Measurements from ENCODE around the gene GATA1. TPM values are rescaled to one million over a fixed set of nuclear protein-coding genes. Genes with fewer than 3 reads are reported as not detected.

GATA1 gene
- total RNA-seq, 4 donors from 2014 or later = not detected

GRCh38 chrX:48823053-48823452, 36.7 kb downstream of the GATA1 start:
- ATAC-seq (ENCODE audit: low FRiP score) (no peak), DNase-seq (ENCODE audit: low spot score) (no peak)
- TF ChIP-seq CTCF (IDR thresholded peaks at IDR 0.05) = no peak

GRCh38 chrX:48824066-48824465, 37.7 kb downstream of the GATA1 start:
- no peak for ATAC-seq (ENCODE audit: low FRiP score)
- no peak for DNase-seq (ENCODE audit: low spot score)
- no peak for TF ChIP-seq CTCF (IDR thresholded peaks at IDR 0.05)

GRCh38 chrX:48826135-48826875, 39.9 kb downstream of the GATA1 start, which contains the start of gene ERAS:
ERAS (plus strand) TSS chrX:48826513; CDS start chrX:48829124, 2,611 bp downstream.
- DNase-seq (ENCODE audit: low spot score) (no peak), ATAC-seq (ENCODE audit: low FRiP score) (no peak)
- no peak for TF ChIP-seq CTCF (IDR thresholded peaks at IDR 0.05)

GRCh38 chrX:48826876-48827653, 40.7 kb downstream of the GATA1 start:
- TF ChIP-seq CTCF (IDR thresholded peaks at IDR 0.05) = no peak
- no peak for ATAC-seq (ENCODE audit: low FRiP score)
- no peak for DNase-seq (ENCODE audit: low spot score)

GRCh38 chrX:48827654-48827968, 41.2 kb downstream of the GATA1 start:
- ATAC-seq (ENCODE audit: low FRiP score) (no peak), DNase-seq (ENCODE audit: low spot score) (no peak)
- no peak for TF ChIP-seq CTCF (IDR thresholded peaks at IDR 0.05)

GRCh38 chrX:48829016-48829735, 42.8 kb downstream of the GATA1 start:
- DNase-seq (ENCODE audit: low spot score) = no peak
- ATAC-seq (ENCODE audit: low FRiP score) = no peak
- no peak for TF ChIP-seq CTCF (IDR thresholded peaks at IDR 0.05)
